ENCODE data around the gene ADAMTSL3.

- TF ChIP-seq CTCF (IDR thresholded peaks at IDR 0.05; ENCODE audit: low read depth, low read length, missing input control) (no peak), TAF1 (conservative IDR thresholded peaks at IDR 0.05) (no peak), ATF3 (IDR thresholded peaks at IDR 0.05) (no peak), RAD21 (IDR thresholded peaks at IDR 0.05) (no peak)
Measured at GRCh38 chr15:83993591-83993990, 339.7 kb downstream of the ADAMTSL3 start.
